Inflammatory macrophage treated with lipopolysaccharide for 1 hour (primary cell): Measurements from ENCODE around the gene DNAJB12.
A peak's percentile ranks its signal among the peaks of the same experiment; 100 is the strongest.
"Not testable (repeated sequence)": the region's sequence is repeated elsewhere in the genome, so short reads cannot be mapped to it uniquely, and the experiment has no call there.

Source experiments
- DNase-seq, 2 donors: peaks; one replicate each; pipeline ENCODE4 v3.0.0-alpha.2; 2020 to 2022

The DNAJB12 gene

DNA sequence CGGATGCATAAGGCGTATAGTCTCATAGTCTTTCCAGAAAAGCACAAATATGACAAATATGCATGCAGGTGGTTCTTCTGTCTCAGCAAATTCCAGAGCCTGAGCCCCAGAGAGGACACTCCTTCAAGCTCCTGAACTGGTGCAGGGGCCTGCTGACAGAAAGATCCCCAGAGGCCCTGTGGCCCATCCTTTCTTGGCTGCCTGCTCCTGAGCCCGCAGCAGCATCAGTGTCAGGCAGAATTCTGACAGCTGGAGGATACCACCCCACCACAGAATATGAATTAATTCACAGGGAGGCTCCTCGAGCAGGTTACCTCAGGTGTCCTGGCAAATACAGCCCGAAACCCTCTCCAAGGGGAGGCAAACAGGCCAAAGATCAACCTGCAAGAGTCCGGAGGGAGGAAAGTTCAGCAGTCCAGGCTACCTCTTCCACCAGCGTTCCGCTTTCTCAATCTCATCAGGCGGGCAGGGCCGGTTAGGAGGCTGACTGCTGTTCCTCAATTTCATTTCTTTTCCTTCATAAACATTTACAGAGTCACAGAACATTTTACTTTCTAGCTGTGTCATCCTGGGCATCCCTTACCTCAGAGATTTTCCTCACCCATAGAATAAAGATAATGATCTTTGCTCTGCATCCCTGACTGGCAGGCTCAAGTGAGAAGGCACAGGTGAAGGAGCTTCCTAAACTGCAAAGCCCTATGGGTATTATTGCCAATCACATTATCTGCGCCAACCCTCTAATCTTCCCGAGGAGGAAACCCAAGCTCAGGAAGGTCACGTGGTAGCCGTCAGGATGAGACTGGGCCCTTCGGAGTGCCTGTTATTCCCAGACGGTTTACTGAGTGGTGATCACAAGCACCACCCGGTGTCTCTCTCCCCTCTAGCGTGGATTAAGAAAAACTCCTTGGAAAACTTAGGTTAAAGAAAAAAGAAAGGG lies 1.4 kb downstream of the DNAJB12 start:
- peak in 1 of 2 donors; percentile 24 for DNase-seq

- no peak for DNase-seq
Observed at GRCh38 chr10:72351479-72351878, 3.2 kb downstream of the DNAJB12 start.

- no peak for DNase-seq
Observed at GRCh38 chr10:72349438-72349837, 5.3 kb downstream of the DNAJB12 start.

DNA sequence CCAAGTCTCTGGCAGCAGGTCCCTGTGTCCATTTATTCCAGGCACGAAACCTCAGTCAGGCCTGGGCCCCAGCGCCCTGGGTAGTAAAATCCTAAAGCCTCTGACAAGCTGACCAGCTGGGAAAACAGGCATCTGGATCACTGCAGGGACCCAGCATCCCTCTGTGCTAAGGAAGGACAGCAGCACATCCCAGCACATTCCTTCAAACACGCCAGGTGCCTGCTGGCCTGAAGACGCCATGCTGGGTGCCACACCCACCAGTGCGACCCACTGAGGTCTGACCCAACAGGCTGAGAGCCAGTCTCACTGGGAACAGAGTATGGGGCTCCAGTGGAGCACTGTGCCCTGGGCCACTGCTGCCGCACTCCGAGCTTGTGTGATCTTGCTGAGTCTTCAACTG lies 6.4 kb downstream of the DNAJB12 start:
- no peak for DNase-seq

DNA sequence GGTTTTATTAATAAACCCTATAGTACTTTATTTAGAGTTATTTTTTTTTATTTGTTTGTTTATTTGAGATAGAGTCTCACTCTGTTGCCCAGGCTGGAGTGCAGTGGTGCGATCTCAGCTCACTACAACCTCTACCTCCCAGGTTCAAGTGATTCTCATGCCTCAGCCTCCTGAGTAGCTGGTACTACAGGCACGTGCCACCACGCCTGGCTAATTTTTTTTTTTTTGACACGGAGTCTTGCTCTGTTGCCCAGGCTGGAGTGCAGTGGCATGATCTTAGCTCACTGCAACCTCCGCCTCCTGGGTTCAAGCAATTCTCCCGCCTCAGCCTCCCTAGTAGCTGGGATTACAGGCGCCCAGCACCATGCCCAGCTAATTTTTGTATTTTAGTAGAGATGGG lies 8.6 kb downstream of the DNAJB12 start:
- not testable (repeated sequence) for DNase-seq

DNA sequence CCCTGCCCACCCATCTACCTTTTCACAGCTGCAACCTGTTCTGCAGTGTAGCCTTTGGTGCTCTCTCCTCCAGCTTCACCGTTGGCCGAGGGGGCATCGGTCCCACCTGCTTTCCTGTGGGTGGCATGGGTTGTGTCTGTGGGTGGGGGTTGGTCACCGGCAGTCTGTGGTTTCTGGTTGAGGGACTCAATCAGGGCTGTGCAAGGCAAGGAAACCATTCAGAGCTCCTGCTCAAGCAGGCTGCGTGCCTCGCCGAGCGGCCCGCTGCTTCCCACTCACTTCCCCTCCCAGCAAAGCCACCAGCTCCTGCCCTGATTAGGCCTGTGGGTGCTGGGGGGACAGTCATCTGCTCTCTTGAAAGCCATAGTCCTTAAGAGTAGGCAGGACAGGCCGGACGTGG lies 9.8 kb downstream of the DNAJB12 start:
- DNase-seq: peak; percentile 36 to 47

- no peak for DNase-seq
Observed at GRCh38 chr10:72342911-72343310, 11.8 kb downstream of the DNAJB12 start.

GRCh38 chr10:72340510-72341261 lies 14.0 kb downstream of the DNAJB12 start:
- DNase-seq: peak; percentile 72 to 84

- DNase-seq: no peak
Observed at GRCh38 chr10:72338180-72338579, 16.5 kb downstream of the DNAJB12 start.

GRCh38 chr10:72337722-72338121 lies 17.0 kb downstream of the DNAJB12 start:
- DNase-seq: no peak

DNA sequence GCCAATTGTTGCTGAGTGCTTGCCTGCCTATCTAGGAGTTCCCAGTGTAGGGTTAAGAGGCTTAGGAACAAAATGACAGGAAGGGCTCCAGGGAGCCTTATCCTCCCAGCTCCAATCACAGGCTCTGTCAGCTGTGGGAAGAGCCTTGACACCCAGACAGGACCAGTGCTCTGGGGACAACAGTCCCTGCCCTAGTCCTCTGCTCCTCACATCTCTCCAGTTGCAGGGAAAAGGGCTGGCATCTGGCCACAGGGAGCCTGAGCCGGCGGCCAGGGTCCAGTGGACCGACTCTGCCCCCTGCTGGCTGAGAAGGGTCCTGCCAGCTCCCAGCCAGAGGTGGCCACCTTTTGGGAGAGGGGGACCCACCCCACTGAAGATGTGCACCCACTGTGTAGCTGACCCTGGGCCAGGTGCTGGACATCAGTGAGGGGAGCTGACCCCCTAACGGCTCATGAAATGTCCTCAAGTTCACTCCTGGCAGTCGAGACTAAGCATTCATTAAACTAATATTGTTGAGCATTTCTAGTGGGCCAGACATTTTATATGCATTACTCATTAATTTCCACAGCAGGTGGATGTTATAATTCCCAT lies 17.6 kb downstream of the DNAJB12 start:
- DNase-seq: peak; percentile 25 to 69

DNA sequence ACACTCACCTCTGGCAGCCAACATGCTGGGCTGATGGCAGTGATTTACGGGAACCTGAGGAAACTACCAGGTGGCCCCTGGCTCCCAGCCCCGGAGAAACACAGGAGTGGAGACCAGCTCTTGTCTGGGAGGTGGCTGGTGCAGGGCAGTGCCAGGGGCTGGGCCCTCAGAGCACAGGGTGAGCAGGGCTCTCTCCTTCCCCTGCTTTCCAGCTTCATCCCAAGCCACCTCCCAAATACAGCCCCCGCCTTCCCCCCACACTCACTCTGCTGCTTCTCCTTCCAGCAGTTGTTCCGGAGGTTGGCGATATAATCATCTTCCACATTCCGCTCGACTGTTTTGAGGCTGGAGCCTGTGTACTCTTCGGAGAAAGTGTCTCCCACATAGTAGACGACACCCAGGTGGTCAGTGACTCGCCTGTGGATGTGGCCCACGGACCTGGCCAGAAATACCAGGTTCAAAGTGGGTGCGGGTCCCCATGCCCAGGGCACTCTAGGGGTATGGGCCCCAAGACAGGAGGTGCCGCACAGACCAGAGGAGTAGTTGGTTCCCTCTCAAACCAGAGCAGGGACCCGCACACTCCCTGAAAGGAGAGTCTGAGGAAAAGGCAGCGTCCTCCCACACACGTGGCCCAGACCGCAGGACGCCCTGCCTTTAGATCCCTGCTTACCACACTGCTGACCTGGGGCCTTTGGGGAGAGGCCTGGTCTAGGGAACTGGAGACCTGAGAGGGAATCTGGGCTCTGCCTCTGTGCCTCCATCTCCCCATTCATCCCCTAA lies 18.3 kb downstream of the DNAJB12 start:
- DNase-seq: no peak

DNA sequence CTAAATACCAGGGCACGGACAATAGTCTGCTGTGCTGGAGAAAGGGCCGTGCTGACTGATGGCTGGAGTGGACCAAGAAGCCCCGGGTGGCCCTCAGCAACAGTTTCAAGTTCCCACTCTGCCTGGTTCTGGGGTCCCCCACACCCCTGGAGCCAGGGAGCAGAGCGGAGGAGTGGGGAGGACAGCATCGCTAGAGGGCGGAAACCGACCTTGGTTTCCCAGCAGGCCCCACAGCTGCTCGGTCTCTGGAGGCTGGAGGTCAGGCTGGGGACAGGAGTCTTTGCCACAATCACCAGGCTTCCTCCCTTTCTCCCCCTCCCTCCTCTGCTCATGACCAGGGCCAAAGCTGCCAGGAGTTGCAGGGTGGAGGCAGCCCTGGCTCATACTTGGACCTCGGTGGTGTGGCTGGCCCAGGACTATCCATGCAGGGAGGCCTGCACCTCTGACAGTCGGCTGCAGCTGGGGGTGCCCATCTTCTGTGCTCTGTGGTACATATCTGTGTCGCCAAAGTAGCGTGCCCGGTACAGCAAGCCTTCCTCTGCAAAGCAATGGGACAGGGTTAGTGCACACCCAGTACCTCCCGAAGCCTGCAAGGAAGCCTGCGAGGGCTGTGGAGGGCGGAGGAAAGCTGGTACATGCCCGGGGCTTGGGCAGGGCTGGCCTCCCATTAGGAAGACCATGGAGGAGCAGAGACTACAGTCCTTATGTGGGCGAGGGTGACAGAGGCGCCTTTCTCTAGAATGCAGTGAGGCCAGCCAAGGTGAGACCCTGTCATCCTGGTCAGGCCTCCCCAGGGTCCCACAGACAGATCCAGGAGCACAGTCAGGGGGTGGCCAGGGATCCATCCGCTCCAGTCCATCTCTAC lies 19.1 kb downstream of the DNAJB12 start:
- peak in 1 of 2 donors; percentile 31 for DNase-seq

DNA sequence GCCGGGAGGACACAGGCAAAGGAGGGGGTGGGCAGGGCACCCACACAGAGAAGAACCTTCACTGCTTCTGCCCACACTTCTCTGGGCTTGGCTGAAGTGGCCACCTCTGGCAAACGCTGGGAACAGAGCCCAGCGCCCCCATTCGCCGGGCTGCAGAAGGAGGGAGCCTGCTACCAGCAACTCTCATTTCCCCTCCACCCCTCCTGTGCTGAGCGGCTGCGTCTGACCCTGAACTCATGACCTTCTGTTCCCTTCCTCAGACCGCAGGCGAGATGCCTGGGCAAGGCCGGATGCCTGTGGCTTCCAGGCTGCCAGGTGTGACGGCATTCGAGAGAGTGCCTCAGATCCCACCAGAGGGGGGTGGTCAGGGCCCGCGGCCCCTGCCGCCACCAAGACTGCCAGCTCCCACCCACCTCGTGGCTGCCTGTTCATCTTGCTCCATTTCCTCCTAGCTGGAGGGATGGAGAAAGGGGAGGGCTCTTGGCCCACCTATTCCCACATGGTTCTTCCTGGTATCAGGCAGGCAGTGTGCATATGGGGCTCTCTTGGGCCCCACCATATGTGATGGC lies 19.8 kb downstream of the DNAJB12 start:
- peak in 1 of 2 donors; percentile 38 for DNase-seq

DNA sequence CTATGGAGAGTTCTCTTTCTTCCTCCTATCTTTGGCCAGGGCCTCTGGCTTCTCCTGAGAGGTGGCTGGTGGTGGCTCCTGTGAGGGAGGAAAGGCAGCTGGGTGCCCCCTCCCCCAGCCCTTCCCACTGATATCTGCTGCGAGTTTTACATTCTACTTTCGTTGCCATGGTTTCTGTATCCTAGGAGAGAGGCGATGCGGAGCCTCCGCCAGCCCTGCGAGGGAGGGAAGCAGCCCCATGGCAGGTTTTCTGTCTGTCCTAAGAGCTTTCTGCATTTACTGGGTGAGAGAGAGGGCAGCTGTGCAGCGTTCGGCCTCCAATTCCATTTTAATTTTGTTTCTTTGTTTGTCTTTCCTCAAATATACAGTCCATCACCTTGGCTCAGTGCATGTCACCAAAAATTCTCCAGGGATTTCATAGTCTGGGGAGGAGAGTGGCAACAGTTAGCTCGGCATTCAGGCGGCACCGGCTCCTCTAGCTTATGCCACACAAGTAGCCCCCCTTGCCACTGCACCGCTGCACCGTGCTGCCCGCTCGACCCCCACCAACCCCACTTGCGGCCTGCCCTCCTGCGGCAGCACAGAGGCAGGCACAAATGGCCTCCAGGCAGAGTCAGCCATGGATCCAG lies 20.4 kb downstream of the DNAJB12 start:
- DNase-seq: no peak

DNA sequence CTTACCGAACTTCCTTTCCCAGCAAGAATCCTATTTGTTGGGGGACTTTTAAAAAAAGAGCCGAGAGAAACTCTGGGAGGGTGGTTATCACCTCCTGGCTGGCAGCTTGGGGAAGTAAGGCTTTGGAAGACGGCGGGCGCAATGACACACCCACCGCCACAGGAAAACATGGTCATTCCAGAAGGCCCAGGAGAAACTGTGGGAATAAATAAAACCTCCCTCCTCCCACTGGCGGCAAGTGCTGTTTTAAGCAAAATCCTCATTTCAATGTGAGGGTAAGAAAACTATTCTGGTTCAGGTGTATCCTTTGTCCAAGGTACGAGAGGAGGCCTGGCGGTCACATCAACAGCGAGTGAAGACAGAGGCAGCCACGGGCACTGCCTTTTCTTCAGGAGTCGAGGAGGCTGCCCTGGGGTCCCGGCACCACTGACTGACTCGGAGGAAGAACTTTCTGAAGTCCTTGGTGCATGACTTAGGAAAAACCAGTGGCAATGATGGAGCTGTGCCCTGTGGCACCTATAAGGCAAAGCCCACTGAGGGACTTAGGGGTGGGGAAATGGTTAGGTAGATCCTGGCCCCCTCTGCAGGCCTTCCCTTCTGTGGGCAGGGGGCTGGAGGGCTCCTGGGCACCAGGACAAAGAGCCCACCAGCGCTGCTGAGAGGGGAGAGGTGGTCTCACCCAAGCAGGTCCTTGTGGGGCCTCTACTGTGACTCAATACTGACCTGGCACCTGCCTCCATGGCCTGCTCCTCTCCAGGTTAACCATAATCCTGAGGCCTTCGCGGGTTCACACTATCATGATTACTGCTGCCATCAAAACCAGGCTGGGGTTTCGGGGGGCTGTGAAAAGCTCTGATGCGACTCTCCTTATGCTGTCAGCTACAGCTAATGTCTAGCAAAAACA lies 21.4 kb downstream of the DNAJB12 start:
- DNase-seq: no peak

DNA sequence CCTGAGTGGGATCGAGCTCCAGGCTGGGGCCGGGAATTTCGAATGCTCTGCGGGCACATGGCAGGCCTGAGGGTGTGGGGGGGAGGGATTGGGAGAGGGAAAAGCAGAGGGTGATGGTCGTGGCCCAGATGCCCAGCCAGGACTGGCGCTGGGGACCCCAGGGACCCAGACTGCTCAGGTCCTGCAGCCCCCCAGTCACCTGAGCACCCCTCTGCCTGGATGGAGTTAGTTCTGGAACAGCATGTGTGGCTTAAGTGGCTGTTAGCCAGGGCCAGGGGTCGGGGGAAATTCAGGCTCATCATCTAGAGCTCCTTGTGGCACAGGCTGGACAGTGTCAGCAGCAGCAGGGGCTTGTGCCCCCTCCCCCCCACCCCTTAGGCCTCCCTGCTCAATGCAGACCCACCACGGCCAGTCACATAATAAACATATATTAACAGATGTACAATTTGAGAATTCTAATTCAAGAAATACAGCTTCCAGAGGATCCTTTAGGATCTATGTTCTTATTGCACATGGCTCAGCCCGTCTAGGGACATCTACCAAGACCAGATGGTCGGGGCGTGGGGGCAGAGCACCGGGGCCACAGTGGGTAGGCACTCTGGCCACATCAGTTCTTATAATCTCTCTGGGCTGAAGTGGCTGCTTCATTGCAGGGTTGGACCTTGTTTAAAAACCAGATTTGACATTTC lies 22.2 kb downstream of the DNAJB12 start:
- DNase-seq: no peak

GRCh38 chr10:72331575-72332422 lies 22.9 kb downstream of the DNAJB12 start:
- peak in 1 of 2 donors; percentile 58 for DNase-seq
